C4-2B (cell line): ENCODE results near the gene SULT2B1.

Source experiments
- CTCF ChIP-seq: fragments of 450-650 bp; conservative IDR thresholded peaks from 2 replicates; pipeline ENCODE4 v1.5.1; 2017; ENCODE audit warnings: mild to moderate bottlenecking
- ZFX ChIP-seq: fragments of 450-650 bp; IDR thresholded peaks from 2 replicates; pipeline ENCODE4 v1.6.1; 2017

GRCh38 chr19:48516536-48516935, 35.4 kb upstream of the SULT2B1 start:
- no peak for TF ChIP-seq CTCF
- TF ChIP-seq ZFX: no peak
